ENCODE results near the gene BDNF. TPM values are rescaled to one million over a fixed set of nuclear protein-coding genes. Genes with fewer than 3 reads are reported as not detected.
A peak's percentile ranks its signal among the peaks of the same experiment; 100 is the strongest.

Gene BDNF
- polyA plus RNA-seq, 1 donor from 2014 or later, result not detected

DNA sequence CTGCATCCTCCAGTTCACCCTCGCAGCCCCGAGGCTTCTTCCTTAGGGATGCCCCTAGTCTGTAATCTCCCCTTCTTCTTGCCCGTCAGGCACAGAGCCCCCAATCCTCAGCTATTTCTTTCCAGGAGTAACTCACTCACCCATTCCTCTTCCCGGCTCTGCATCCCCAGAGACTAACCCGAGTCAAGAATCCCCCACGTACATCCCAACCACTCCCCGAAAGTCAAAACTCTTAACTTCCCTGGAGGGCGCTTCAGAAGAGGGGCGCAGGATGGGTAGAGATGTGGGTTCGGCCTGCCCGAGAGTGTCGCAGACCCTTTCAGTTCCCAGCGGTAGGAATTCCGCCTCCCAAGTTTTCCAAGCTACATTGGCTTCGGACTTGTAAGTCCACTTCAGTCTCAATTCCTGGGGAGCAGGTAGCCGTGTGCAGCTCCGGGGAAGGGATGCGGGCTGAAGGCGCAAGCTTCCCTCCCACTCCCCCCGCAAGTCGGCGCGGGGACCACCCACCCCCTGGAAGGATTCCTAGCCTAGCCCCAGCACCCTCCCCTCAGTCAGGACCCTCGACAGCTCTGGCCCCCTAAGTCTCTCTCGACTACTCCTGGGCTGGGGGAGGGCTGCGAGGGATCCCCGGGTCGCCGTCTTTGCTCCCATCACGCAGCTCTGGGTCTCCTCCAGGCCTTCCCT, 871 bp downstream of the BDNF start:
- Histone ChIP-seq H4K20me1 (ENCODE audit: insufficient read depth) (no peaks in the 10 kb centered on the region), H3F3A (ENCODE audit: insufficient read depth, low read length, poor library complexity, severe bottlenecking) (no peaks in the 10 kb centered on the region), H3K27ac (ENCODE audit: low read length) (no peak overlapping the region), H3K36me3 (ENCODE audit: insufficient read depth, low read length) (no peaks in the 10 kb centered on the region), H3K9ac (ENCODE audit: low read length) (no peak overlapping the region), H3K9me2 (ENCODE audit: insufficient read depth, low read length) (no peaks in the 10 kb centered on the region), H3K27me3 (ENCODE audit: insufficient read depth, low read depth, low read length) (peaks cover 88% of the 10 kb centered on the region), H3K4me3 (ENCODE audit: low read length) (peak overlapping the region; percentile 63), H3K9me3 (ENCODE audit: low read length) (no peaks in the 10 kb centered on the region), H3K4me2 (ENCODE audit: low read length) (peak overlapping the region; percentile 35), H3K79me2 (replicated peaks; ENCODE audit: insufficient read depth, low read length) (no peaks in the 10 kb centered on the region), H2AFZ (ENCODE audit: low read depth, low read length) (no peak overlapping the region)
- TF ChIP-seq RAD21 (conservative IDR thresholded peaks at IDR 0.05), result peak; percentile 44
- no peak for TF ChIP-seq MXI1 (conservative IDR thresholded peaks at IDR 0.05; ENCODE audit: poor library complexity, severe bottlenecking)
- TF ChIP-seq POLR2AphosphoS5 (IDR thresholded peaks at IDR 0.05), result no peak
- TF ChIP-seq TAF1 (IDR thresholded peaks at IDR 0.05; ENCODE audit: low read depth), result no peak
- TF ChIP-seq, protein P1, sequence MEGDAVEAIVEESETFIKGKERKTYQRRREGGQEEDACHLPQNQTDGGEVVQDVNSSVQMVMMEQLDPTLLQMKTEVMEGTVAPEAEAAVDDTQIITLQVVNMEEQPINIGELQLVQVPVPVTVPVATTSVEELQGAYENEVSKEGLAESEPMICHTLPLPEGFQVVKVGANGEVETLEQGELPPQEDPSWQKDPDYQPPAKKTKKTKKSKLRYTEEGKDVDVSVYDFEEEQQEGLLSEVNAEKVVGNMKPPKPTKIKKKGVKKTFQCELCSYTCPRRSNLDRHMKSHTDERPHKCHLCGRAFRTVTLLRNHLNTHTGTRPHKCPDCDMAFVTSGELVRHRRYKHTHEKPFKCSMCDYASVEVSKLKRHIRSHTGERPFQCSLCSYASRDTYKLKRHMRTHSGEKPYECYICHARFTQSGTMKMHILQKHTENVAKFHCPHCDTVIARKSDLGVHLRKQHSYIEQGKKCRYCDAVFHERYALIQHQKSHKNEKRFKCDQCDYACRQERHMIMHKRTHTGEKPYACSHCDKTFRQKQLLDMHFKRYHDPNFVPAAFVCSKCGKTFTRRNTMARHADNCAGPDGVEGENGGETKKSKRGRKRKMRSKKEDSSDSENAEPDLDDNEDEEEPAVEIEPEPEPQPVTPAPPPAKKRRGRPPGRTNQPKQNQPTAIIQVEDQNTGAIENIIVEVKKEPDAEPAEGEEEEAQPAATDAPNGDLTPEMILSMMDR (IDR thresholded peaks at IDR 0.05; ENCODE audit: poor library complexity, severe bottlenecking), result peak; percentile 41
- TF ChIP-seq, protein P2, sequence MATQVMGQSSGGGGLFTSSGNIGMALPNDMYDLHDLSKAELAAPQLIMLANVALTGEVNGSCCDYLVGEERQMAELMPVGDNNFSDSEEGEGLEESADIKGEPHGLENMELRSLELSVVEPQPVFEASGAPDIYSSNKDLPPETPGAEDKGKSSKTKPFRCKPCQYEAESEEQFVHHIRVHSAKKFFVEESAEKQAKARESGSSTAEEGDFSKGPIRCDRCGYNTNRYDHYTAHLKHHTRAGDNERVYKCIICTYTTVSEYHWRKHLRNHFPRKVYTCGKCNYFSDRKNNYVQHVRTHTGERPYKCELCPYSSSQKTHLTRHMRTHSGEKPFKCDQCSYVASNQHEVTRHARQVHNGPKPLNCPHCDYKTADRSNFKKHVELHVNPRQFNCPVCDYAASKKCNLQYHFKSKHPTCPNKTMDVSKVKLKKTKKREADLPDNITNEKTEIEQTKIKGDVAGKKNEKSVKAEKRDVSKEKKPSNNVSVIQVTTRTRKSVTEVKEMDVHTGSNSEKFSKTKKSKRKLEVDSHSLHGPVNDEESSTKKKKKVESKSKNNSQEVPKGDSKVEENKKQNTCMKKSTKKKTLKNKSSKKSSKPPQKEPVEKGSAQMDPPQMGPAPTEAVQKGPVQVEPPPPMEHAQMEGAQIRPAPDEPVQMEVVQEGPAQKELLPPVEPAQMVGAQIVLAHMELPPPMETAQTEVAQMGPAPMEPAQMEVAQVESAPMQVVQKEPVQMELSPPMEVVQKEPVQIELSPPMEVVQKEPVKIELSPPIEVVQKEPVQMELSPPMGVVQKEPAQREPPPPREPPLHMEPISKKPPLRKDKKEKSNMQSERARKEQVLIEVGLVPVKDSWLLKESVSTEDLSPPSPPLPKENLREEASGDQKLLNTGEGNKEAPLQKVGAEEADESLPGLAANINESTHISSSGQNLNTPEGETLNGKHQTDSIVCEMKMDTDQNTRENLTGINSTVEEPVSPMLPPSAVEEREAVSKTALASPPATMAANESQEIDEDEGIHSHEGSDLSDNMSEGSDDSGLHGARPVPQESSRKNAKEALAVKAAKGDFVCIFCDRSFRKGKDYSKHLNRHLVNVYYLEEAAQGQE (IDR thresholded peaks at IDR 0.05; ENCODE audit: borderline replicate concordance), result peak; percentile 50
- peak; percentile 60 for TF ChIP-seq SMC3 (conservative IDR thresholded peaks at IDR 0.05; ENCODE audit: poor library complexity)
- no peak for TF ChIP-seq EZH2 (IDR thresholded peaks at IDR 0.05; ENCODE audit: borderline replicate concordance, insufficient read depth, low read length, poor library complexity, severe bottlenecking)
- no peak for TF ChIP-seq EP300 (conservative IDR thresholded peaks at IDR 0.05; ENCODE audit: poor library complexity, severe bottlenecking)

DNA sequence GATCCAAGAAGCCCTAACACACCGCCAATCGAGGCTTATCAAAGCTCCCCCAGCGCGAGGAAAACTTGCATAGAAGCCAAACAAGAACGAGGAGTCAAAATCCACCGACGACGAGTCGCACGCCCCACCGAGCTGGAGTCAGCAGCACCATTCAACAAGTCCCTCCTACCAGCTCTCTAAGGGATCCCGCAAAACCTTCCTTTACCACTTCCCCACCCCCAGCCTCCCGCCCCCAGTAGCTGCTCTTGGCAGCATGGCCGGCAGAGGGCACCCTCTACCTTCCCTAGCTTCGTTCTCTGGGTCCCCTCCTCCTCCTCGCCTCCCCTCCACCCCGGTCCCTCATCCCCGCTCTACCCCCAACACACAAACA, 1.4 kb downstream of the BDNF start:
- Histone ChIP-seq H3F3A (ENCODE audit: insufficient read depth, low read length, poor library complexity, severe bottlenecking) (no peaks in the 10 kb centered on the region), H3K27ac (ENCODE audit: low read length) (no peak overlapping the region), H3K9me2 (ENCODE audit: insufficient read depth, low read length) (no peaks in the 10 kb centered on the region), H3K9ac (ENCODE audit: low read length) (no peak overlapping the region), H2AFZ (ENCODE audit: low read depth, low read length) (no peak overlapping the region), H3K36me3 (ENCODE audit: insufficient read depth, low read length) (no peaks in the 10 kb centered on the region), H3K4me2 (ENCODE audit: low read length) (peak overlapping the region; percentile 35), H3K4me3 (ENCODE audit: low read length) (peak overlapping the region; percentile 63), H3K9me3 (ENCODE audit: low read length) (no peaks in the 10 kb centered on the region), H3K79me2 (replicated peaks; ENCODE audit: insufficient read depth, low read length) (no peaks in the 10 kb centered on the region), H3K27me3 (ENCODE audit: insufficient read depth, low read depth, low read length) (peaks cover 84% of the 10 kb centered on the region), H4K20me1 (ENCODE audit: insufficient read depth) (no peaks in the 10 kb centered on the region)
- TF ChIP-seq SMC3 (conservative IDR thresholded peaks at IDR 0.05; ENCODE audit: poor library complexity) (peak; percentile 84), RAD21 (conservative IDR thresholded peaks at IDR 0.05) (peak; percentile 85), MXI1 (conservative IDR thresholded peaks at IDR 0.05; ENCODE audit: poor library complexity, severe bottlenecking) (no peak)
- TF ChIP-seq, protein P1 (IDR thresholded peaks at IDR 0.05; ENCODE audit: poor library complexity, severe bottlenecking), result peak; percentile 71
- TF ChIP-seq, protein P2 (IDR thresholded peaks at IDR 0.05; ENCODE audit: borderline replicate concordance), result no peak

All from neural cell (in vitro differentiated cells).